Skeletal muscle satellite cell (primary cell): ENCODE measurements around the gene TBR1.

Experiments
- H3K27me3 ChIP-seq: 2 replicates; pipeline ENCODE4 v1.7.0; 2013; ENCODE audit warnings: low read length; ENCODE audit not compliant: control insufficient read depth, insufficient read depth
- H3K36me3 ChIP-seq: 2 replicates; pipeline ENCODE4 v1.7.0; 2013; ENCODE audit warnings: mild to moderate bottlenecking, control low read depth, low read length; ENCODE audit not compliant: insufficient read depth
- H3K4me1 ChIP-seq: 2 replicates; pipeline ENCODE4 v1.7.0; 2013; ENCODE audit warnings: low read length; ENCODE audit not compliant: control insufficient read depth, insufficient read depth
- H3K4me2 ChIP-seq: 2 replicates; pipeline ENCODE4 v1.7.0; 2013; ENCODE audit warnings: mild to moderate bottlenecking, low read length
- H3K4me3 ChIP-seq: 2 replicates; pipeline ENCODE4 v1.7.0; 2013; ENCODE audit warnings: low read length
- H3K9ac ChIP-seq: 2 replicates; pipeline ENCODE4 v1.7.0; 2013; ENCODE audit warnings: mild to moderate bottlenecking, low read depth, low read length, moderate library complexity
- H3K9me3 ChIP-seq: replicated peaks from 2 replicates; pipeline ENCODE4 v1.7.0; 2013; ENCODE audit warnings: mild to moderate bottlenecking, control low read depth, low read length

Gene TBR1

GRCh38 chr2:161388146-161388779 lies 27.8 kb upstream of the TBR1 start:
- Histone ChIP-seq H3K9ac (no peak overlapping the region), H3K27me3 (no peaks in the 10 kb centered on the region), H3K4me3 (no peak overlapping the region), H3K4me1 (no peaks in the 10 kb centered on the region), H3K4me2 (no peak overlapping the region), H3K36me3 (peaks cover 34% of the 10 kb centered on the region), H3K9me3 (no peaks in the 10 kb centered on the region)

DNA sequence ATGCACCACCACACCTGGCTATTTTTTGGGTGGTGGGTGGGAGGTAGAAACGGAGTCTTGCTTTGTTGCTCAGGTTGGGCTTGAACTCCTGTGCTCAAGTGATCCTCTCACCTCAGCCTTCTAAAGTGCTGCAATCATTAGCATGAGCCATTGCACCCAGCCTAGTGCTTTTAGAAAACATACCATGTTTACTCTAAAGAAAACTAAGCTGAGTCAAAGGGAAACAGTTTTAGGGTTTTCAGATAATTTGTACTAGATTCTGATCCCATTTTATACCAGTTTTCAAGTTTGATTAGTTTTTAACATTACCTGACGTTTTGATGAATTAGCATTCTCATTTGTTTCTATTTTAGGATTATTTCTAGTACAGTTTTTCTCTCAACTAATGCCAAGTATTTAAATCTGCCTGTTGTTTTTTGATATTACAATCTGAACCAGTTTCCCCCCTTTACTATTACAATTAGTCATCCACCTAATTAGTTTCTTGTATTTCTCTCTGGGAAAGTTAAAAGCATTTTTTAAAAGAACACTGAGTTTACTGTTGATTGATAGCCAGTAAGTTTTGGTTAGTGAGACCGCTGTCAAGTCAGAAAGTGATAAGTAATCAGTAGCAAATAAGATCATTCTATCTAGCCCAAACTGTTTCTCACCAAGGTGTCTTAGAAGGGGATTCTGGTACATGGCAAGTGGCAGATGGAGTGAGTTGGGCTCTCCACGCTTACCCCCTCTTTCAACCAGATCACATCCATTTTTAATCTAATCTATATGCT lies 24.2 kb upstream of the TBR1 start:
- Histone ChIP-seq H3K4me3 (no peak overlapping the region), H3K27me3 (no peaks in the 10 kb centered on the region), H3K4me1 (no peaks in the 10 kb centered on the region), H3K4me2 (no peak overlapping the region), H3K36me3 (peaks cover 49% of the 10 kb centered on the region), H3K9me3 (no peaks in the 10 kb centered on the region), H3K9ac (no peak overlapping the region)

DNA sequence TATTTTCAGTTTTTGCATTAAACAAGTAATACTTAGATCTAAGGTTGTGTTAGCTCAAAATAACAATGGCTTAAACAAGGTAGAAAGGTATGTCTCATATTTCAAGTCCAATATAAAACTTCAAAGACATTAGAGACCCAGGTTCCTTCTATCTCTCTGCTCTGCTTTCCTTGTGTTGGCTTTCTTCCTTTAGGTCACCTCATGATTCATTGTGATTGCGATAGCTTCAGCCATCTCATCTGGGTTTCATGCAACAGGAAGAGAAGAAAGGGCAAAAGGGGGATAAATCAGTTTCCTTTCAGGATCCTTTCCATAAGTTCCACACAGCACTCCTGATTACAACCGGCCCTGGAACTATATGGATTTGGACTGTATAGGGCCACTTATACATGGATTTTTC lies 16.0 kb upstream of the TBR1 start:
- Histone ChIP-seq H3K9ac (no peak overlapping the region), H3K4me3 (no peak overlapping the region), H3K4me1 (no peaks in the 10 kb centered on the region), H3K27me3 (no peaks in the 10 kb centered on the region), H3K4me2 (no peak overlapping the region), H3K9me3 (no peaks in the 10 kb centered on the region), H3K36me3 (peaks cover 41% of the 10 kb centered on the region)

DNA sequence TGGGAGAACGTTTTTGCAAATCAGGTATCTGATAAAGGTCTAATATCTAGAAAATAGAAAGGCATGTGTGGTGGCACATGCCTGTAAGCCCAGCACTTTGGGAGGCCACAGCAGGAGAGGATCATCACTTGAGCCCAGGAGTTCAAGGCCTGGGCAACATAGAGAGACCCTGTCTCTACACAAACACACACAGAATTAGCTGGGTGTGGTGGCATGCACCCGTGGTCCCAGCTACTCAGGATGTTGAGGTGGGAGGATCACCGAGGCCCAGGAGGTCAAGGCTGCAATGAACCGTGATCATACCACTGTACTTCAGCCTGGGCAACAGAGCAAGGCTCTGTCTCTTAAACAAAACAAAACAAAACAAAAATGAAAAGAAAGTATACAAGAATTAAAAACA lies 13.8 kb upstream of the TBR1 start:
- no peaks in the 10 kb centered on the region for H3K9me3 ChIP-seq
- no peak overlapping the region for H3K9ac ChIP-seq
- H3K4me2 ChIP-seq, result no peak overlapping the region
- no peaks in the 10 kb centered on the region for H3K4me1 ChIP-seq
- no peak overlapping the region for H3K4me3 ChIP-seq
- H3K27me3 ChIP-seq, result no peaks in the 10 kb centered on the region
- peaks cover 25% of the 10 kb centered on the region for H3K36me3 ChIP-seq

- no peaks in the 10 kb centered on the region for H3K9me3 ChIP-seq
- no peaks in the 10 kb centered on the region for H3K27me3 ChIP-seq
- no peak overlapping the region for H3K4me2 ChIP-seq
- H3K9ac ChIP-seq, result no peak overlapping the region
- H3K4me3 ChIP-seq, result no peak overlapping the region
- no peaks in the 10 kb centered on the region for H3K4me1 ChIP-seq
- peaks cover 20% of the 10 kb centered on the region for H3K36me3 ChIP-seq
Observed at GRCh38 chr2:161406316-161406715, 9.8 kb upstream of the TBR1 start.

DNA sequence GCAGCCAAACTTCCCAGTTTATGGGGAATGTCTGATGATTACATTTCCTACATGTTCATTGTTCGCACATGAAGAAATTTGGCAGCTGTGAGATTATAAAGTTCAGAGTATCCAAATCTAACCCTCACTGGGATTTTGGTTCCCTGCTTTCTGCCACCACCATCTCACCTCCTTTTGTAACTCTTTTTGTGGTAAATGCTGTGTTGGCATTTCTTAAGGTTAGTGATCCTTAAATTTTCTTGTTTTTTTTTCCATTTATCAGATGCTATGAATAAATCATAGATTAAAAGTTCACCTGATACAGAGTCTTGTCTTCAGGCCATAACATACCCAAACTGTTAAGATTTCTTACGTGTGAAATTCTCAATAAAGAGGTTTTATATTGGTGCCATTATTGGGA lies 8.5 kb upstream of the TBR1 start:
- no peaks in the 10 kb centered on the region for H3K9me3 ChIP-seq
- H3K36me3 ChIP-seq, result peaks cover 24% of the 10 kb centered on the region
- no peak overlapping the region for H3K9ac ChIP-seq
- no peak overlapping the region for H3K4me2 ChIP-seq
- H3K27me3 ChIP-seq, result no peaks in the 10 kb centered on the region
- H3K4me1 ChIP-seq, result no peaks in the 10 kb centered on the region
- H3K4me3 ChIP-seq, result no peak overlapping the region

DNA sequence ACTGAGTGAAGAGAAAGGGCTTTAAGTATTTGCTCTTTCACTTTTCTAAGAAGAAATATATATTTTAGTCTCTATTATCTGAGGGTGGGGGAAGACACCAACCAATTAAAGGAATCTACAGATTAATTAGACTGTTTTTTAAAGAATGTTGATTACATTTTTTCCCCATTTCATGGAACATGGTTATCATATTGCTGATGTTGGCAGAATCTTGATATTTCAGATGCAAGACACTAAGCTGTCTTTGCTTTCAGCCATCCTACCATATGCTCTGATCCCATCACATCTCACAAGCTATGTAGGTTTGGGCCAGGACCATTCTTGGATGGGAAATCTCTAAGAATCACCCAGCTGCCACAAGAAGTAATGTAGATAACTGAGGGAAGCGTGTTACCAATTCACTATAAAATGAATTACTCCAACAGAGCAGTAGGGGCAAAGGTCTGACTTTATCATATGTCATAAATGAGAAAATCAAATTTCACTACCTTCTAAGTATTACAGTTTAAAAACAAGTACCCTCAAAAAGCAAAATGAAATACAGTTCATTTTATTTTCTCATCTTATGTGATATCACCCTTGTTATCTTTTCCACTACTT lies 6.7 kb upstream of the TBR1 start:
- H3K36me3 ChIP-seq, result peaks cover 21% of the 10 kb centered on the region
- H3K9ac ChIP-seq, result no peak overlapping the region
- H3K4me3 ChIP-seq, result no peak overlapping the region
- peaks cover 6% of the 10 kb centered on the region for H3K4me1 ChIP-seq
- H3K4me2 ChIP-seq, result no peak overlapping the region
- H3K9me3 ChIP-seq, result no peaks in the 10 kb centered on the region
- H3K27me3 ChIP-seq, result no peaks in the 10 kb centered on the region

DNA sequence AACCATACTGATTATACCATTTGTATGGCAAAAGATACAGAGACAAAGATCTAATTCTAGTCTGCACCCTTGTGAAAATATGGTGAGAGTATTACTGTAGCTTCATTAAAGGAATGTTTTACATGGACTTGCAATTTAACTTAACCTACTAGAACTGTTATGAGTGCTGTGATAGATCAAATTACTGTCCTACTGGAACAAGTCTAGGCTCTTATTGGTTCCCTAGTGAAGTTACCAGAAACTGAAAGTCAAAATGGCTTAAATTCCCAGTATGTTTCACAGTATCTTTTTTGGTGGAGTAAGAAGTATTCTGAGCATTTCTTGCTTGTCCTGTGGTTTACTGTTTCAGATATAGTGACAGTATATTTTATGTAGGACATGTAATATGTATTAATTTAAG lies 3.8 kb upstream of the TBR1 start:
- Histone ChIP-seq H3K9ac (no peak overlapping the region), H3K4me2 (no peak overlapping the region), H3K27me3 (peaks cover 27% of the 10 kb centered on the region), H3K36me3 (peaks cover 17% of the 10 kb centered on the region), H3K4me3 (no peak overlapping the region), H3K9me3 (no peaks in the 10 kb centered on the region), H3K4me1 (peaks cover 13% of the 10 kb centered on the region)

GRCh38 chr2:161414042-161415033 lies 1.8 kb upstream of the TBR1 start:
- H3K9ac ChIP-seq, result peak overlapping the region; percentile 56
- peak overlapping the region; percentile 97 for H3K4me2 ChIP-seq
- H3K4me1 ChIP-seq, result peaks cover 13% of the 10 kb centered on the region
- peaks cover 47% of the 10 kb centered on the region for H3K27me3 ChIP-seq
- H3K9me3 ChIP-seq, result no peaks in the 10 kb centered on the region
- peak overlapping the region; percentile 77 for H3K4me3 ChIP-seq
- peaks cover 9% of the 10 kb centered on the region for H3K36me3 ChIP-seq

GRCh38 chr2:161415034-161415986 lies 787 bp upstream of the TBR1 start:
- Histone ChIP-seq H3K9ac (peak overlapping the region; percentile 56), H3K9me3 (no peaks in the 10 kb centered on the region), H3K27me3 (peaks cover 56% of the 10 kb centered on the region), H3K4me3 (peak overlapping the region; percentile 77), H3K36me3 (peaks cover 7% of the 10 kb centered on the region), H3K4me2 (peak overlapping the region; percentile 97), H3K4me1 (peaks cover 13% of the 10 kb centered on the region)
